GM12891 (cell line): ENCODE results near the gene RNU6-9.

Source experiments
- POLR2A ChIP-seq: IDR thresholded peaks from 2 replicates; pipeline ENCODE4 v1.6.1; 2011; ENCODE audit warnings: low read depth, low read length, control low read depth
- SPI1 ChIP-seq: IDR thresholded peaks from 2 replicates; pipeline ENCODE4 v1.6.1; 2011; ENCODE audit warnings: low read depth, low read length, control low read depth
- TAF1 ChIP-seq: IDR thresholded peaks from 2 replicates; pipeline ENCODE4 v1.6.1; 2011; ENCODE audit warnings: low read depth, low read length, control low read depth

DNA sequence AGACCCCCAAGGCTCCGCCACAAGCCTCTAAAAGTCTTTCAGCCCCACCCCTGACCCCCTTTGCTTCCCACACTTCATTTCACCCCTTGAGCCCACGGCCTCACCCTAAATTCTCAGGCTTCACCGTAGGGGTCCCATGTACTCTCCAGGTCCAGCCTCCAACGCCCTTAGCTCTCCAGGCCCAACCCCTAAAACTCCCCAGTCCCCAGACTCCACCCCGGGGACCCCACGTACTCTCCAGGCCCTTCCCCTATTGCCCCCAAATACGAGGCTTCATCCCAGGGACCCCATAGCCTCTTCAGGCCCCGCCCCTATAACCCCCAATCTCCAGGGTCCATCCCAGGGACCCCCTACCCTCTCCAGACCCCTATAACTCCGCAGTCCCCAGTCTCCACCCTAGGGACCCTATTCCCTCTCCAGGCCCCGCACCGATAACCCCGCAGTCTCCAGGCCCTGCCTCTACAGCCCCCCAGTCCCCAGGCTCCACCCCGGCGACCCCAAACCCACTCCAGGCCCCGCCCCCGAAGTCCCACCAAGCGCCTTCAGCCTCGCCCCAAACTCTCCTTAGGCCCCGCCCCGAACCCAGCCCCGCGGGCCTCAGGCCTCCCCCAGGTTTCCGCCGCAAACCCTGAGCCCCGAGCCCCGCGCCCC is 916 bp upstream of the RNU6-9 start:
- TF ChIP-seq SPI1 (no peak), POLR2A (no peak), TAF1 (no peak)
